Measurements from ENCODE around the gene TXN.
"Not testable (repeated sequence)": the region's sequence is repeated elsewhere in the genome, so short reads cannot be mapped to it uniquely, and the experiment has no call there.

TXN gene

GRCh38 chr9:110206389-110206788, 49.9 kb downstream of the TXN start:
- DNase-seq: no peak

- DNase-seq: not testable (repeated sequence)
Measured at GRCh38 chr9:110205612-110206011, 50.7 kb downstream of the TXN start.

- no peak for DNase-seq
Measured at GRCh38 chr9:110202232-110202631, 54.1 kb downstream of the TXN start.

GRCh38 chr9:110199643-110200042, 56.7 kb downstream of the TXN start:
- DNase-seq: no peak

GRCh38 chr9:110198357-110198756, 58.0 kb downstream of the TXN start:
- no peak for DNase-seq

- DNase-seq: no peak
Measured at GRCh38 chr9:110197330-110198187, 58.7 kb downstream of the TXN start.

GRCh38 chr9:110196084-110196499, 60.2 kb downstream of the TXN start:
- DNase-seq: not testable (repeated sequence)

Data from NCI-H446 treated with DMSO at 0.1 percent for 48 hours (cell line).